T-helper 2 cell treated with Interferon-gamma antibody and Interleukin-4, amounts not matched to agents 5 μg/mL and 100 μg/mL, for 36 hours (primary cell): ENCODE measurements around the gene NCOA1.
"Not testable (repeated sequence)": the region's sequence is repeated elsewhere in the genome, so short reads cannot be mapped to it uniquely, and the experiment has no call there.

ENCODE experiments used
- DNase-seq: peaks from one replicate; pipeline ENCODE4 v3.0.0; 2021; ENCODE audit warnings: low spot score
- H3K27ac Mint-ChIP-seq: one replicate; pipeline ENCODE4 v1.8.0; 2021; ENCODE audit warnings: mild to moderate bottlenecking, mixed read lengths
- H3K27me3 Mint-ChIP-seq: one replicate; pipeline ENCODE4 v1.8.0; 2021; ENCODE audit warnings: low read depth, mixed read lengths
- H3K36me3 Mint-ChIP-seq: one replicate; pipeline ENCODE4 v1.8.0; 2021; ENCODE audit warnings: low read depth, mixed read lengths
- H3K4me1 Mint-ChIP-seq: one replicate; pipeline ENCODE4 v1.8.0; 2021; ENCODE audit warnings: low read depth, mixed read lengths
- H3K4me3 Mint-ChIP-seq: one replicate; pipeline ENCODE4 v1.8.0; 2022; ENCODE audit warnings: mild to moderate bottlenecking, moderate library complexity, mixed read lengths
- H3K9me3 Mint-ChIP-seq: one replicate; pipeline ENCODE4 v1.8.0; 2021; ENCODE audit warnings: mixed read lengths

The NCOA1 gene

DNA sequence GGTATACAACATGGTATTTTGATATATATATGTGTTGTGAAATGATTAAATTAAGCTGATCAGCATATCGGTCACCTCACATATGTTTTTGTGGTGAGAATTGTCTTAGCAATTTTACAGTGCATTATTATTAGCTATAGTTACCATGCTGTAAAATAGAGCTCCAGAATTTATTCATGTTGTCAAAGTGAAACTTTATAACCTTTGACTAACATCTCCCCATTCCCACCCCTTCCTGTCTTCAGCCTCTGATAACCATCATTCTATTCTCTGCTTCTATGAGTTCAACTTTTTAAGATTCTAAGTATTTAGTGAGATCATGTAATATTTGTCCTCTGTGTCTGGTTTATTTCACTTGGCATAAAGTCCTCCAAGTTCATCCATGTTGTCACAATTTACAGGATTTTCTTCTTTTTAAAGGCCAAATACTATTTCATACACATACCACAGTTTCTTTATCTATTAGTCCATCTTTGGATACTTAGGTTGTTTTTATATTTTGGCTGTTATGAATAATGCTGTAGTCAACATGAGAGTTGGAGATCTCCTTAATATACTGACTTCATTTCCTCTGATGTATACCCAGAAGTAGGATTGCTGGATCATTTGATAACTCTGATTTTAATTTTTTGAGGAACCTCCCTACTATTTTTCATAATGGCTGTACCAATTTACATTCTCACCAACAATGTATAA lies 30.3 kb downstream of the NCOA1 start:
- Mint-ChIP-seq H3K9me3 (peaks cover 3% of the 10 kb centered on the region), H3K4me1 (peaks cover 31% of the 10 kb centered on the region), H3K4me3 (peak overlapping the region; percentile 60), H3K27ac (peak overlapping the region; percentile 66), H3K36me3 (peaks cover 2% of the 10 kb centered on the region), H3K27me3 (no peaks in the 10 kb centered on the region)
- no peak for DNase-seq

DNA sequence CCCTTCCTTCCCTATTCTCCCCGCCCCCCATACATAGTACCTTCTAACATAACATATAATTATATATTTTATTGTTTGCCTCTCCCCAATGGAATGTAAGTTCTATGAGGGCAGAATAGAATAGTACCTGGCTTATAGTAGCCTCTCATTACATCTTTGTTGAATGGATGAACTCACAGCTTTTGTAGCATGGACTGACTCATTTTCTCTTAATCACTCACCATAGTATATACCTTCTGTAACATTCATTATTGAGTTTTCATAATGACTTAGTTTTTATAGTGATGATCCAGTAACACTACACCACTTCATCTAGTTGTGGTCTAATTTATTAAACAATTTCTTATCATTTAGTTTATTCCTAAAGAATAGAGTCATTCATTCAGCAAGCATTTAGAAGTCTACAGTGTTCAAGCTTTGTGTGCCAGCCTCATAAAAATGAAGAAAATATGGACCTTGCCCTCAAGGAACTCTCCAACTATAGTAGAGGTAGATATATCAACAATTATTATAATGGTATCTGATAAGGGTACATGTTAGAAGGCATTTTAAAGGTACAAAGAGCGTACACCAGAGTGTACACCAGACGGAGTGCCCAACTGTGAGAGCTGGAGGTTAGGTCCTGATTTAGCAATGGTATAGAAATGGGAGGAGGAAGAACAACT lies 31.1 kb downstream of the NCOA1 start:
- Mint-ChIP-seq H3K9me3 (peaks cover 3% of the 10 kb centered on the region), H3K4me1 (peaks cover 31% of the 10 kb centered on the region), H3K4me3 (peak overlapping the region; percentile 60), H3K27me3 (no peaks in the 10 kb centered on the region), H3K36me3 (peaks cover 2% of the 10 kb centered on the region), H3K27ac (peak overlapping the region; percentile 66)
- no peak for DNase-seq

DNA sequence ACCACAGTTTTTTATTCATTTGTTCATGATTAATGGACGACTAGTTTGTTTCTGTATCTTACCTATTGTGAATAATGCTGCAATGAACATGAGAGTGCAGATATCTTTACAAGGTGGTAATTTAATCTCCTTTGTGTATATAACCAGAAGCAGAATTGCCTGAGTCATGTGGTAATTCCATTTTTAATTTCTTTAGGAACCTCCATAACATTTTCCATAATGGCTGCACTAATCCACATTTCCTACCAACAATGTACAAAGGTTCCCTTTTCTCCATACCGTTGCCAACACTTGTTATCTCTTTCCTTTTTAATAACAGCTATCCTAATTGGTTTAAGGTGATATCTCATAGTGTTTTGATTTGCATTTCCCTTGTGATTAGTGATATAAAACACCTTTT lies 36.5 kb downstream of the NCOA1 start:
- peaks cover 14% of the 10 kb centered on the region for H3K36me3 Mint-ChIP-seq
- DNase-seq: no peak
- no peak overlapping the region for H3K27ac Mint-ChIP-seq
- H3K4me1 Mint-ChIP-seq: no peaks in the 10 kb centered on the region
- peaks cover 22% of the 10 kb centered on the region for H3K9me3 Mint-ChIP-seq
- H3K4me3 Mint-ChIP-seq: no peak overlapping the region
- H3K27me3 Mint-ChIP-seq: no peaks in the 10 kb centered on the region

DNA sequence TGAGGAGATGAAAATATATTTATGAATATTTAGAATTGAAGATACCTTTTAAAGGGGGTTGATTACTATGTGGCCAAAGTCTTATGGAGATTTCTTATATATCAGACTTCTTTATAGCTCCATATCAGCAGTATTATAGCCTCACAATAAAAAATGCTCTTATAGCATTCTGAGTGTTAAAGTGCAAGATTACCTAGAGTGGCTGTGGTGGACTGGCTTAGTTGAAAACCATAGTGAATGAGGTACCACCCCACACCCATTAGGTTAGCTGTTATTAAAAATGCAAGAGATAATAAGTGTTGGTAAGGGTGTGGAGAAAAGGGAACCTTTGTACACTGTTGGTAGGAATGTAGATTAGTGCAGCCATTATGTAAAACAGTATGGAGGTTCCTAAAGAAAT lies 39.7 kb downstream of the NCOA1 start:
- Mint-ChIP-seq H3K27ac (no peak overlapping the region), H3K27me3 (no peaks in the 10 kb centered on the region), H3K9me3 (peaks cover 49% of the 10 kb centered on the region), H3K4me3 (no peak overlapping the region), H3K4me1 (peaks cover 1% of the 10 kb centered on the region), H3K36me3 (peaks cover 18% of the 10 kb centered on the region)
- no peak for DNase-seq

DNA sequence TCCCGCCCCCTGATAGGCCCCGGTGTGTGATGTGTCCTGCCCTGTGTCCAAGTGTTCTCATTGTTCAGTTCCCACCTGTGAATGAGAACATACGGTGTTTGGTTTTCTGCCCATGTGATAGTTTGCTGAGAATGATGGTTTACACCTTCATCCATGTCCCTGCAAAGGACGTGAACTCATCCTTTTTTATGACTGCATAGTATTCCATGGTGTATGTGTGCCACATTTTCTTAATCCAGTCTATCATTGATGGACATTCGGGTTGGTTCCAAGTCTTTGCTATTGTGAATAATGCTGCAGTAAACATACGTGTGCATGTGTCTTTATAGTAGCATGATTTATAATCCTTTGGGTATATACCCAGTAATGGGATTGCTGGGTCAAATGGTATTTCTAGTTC lies 40.6 kb downstream of the NCOA1 start:
- peaks cover 20% of the 10 kb centered on the region for H3K36me3 Mint-ChIP-seq
- H3K27ac Mint-ChIP-seq: not testable (repeated sequence)

DNA sequence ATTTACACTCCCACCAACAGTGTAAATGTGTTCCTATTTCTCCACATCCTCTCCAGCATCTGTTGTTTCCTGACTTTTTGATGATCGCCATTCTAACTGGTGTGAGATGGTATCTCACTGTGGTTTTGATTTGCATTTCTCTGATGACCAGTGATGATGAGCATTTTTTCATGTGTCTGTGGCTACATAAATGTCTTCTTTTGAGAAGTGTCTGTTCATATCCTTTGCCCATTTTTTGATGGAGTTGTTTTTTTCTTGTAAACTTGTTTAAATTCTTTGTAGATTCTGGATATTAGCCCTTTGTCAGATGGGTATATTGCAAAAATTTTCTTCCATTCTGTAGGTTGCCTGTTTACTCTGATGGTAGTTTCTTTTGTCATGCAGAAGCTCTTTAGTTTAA lies 41.0 kb downstream of the NCOA1 start:
- H3K4me1 Mint-ChIP-seq, H3K4me3 Mint-ChIP-seq, H3K27me3 Mint-ChIP-seq, DNase-seq, H3K27ac Mint-ChIP-seq: not testable (repeated sequence)
- Mint-ChIP-seq H3K36me3 (peaks cover 21% of the 10 kb centered on the region), H3K9me3 (peaks cover 50% of the 10 kb centered on the region)

More for the DNA sequence above, 40.6 kb downstream of the NCOA1 start:
- not testable (repeated sequence) for H3K4me1 Mint-ChIP-seq, H3K4me3 Mint-ChIP-seq, DNase-seq, H3K27me3 Mint-ChIP-seq
- H3K9me3 Mint-ChIP-seq: peaks cover 50% of the 10 kb centered on the region

DNA sequence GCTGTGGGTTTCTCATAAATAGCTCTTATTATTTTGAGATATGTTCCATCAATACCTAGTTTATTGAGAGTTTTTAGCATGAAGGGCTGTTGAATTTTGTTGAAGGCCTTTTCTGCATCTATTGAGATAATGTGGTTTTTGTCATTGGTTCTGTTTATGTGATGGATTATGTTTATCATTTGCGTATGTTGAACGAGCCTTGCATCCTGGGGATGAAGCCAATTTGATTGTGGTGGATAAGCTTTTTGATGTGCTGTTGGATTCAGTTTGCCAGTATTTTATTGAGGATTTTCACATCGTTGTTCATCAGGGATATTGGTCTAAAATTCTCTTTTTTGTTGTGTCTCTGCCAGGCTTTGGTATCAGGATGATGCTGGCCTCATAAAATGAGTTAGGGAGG lies 42.5 kb downstream of the NCOA1 start:
- not testable (repeated sequence) for H3K4me1 Mint-ChIP-seq, H3K27ac Mint-ChIP-seq, H3K4me3 Mint-ChIP-seq, H3K27me3 Mint-ChIP-seq, DNase-seq
- Mint-ChIP-seq H3K36me3 (peaks cover 22% of the 10 kb centered on the region), H3K9me3 (peaks cover 46% of the 10 kb centered on the region)

DNA sequence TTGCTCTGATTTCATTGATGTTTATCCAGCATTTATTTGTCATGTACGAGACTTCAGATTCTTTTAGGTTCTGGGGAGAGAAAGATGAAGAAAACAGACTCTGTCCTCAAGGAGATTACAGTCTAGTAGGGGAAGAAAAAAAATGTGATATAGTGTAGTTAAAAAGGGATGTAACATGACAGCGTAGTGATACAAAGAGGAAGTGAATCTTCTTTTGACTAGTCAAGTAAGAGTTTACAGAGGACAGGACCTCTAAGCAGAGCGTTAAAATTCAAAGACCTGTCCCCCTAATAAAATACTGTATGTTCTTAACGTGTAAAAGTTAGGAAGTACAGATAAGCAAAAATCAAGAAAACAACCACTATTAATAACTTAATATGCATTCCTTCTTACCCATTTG lies 47.7 kb downstream of the NCOA1 start:
- no peak overlapping the region for H3K4me3 Mint-ChIP-seq

DNA sequence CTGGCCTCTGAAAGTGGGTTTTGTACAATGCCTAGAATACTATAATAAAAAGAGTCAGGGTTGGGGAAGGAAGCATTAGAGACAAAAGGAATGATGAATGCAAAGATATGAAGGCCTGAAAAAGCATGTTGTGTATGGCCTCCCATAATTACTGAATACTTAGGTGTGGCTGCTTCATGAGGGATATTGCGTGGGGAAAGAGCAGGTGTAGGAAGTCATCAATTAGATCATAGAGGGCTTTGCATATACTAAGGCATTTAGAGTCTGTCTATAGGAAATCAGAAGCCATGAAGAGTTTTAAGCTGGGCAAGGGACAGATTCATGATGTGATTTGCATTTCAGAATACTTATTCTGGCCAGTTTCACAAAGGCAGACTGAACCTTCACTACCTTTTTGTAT lies 48.2 kb downstream of the NCOA1 start:
- Mint-ChIP-seq H3K4me1 (peaks cover 7% of the 10 kb centered on the region), H3K27me3 (no peaks in the 10 kb centered on the region), H3K27ac (no peak overlapping the region), H3K36me3 (peaks cover 24% of the 10 kb centered on the region), H3K4me3 (no peak overlapping the region), H3K9me3 (peaks cover 40% of the 10 kb centered on the region)
- no peak for DNase-seq

More for the DNA sequence above, 47.7 kb downstream of the NCOA1 start:
- H3K4me1 Mint-ChIP-seq: peaks cover 3% of the 10 kb centered on the region
- H3K9me3 Mint-ChIP-seq: peaks cover 37% of the 10 kb centered on the region
- peaks cover 20% of the 10 kb centered on the region for H3K36me3 Mint-ChIP-seq
- H3K27me3 Mint-ChIP-seq: no peaks in the 10 kb centered on the region
- no peak for DNase-seq
- H3K27ac Mint-ChIP-seq: no peak overlapping the region

DNA sequence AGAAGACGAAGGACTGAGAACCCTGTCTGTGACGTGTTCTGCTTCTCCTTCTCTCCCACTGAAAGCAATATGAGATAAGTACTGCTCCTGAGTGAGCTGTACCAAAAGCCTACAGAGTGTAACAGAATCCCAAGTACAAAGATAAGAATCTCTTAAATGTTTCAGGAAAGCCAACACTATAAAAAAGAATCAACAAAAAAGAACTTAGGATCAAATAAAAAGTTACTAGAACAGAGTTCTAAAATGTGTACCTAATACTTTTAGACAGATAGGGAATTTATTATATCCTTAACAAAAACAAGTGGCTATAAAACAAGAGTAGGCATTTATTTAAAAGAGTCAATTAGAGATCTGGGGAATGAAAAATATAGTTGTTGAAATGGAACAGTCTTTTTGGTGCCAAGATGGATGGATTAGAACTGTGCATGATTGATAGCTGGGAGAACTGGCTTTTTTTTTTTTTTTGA lies 49.0 kb downstream of the NCOA1 start:
- Mint-ChIP-seq H3K27ac (no peak overlapping the region), H3K4me3 (no peak overlapping the region), H3K36me3 (peaks cover 24% of the 10 kb centered on the region), H3K27me3 (no peaks in the 10 kb centered on the region), H3K9me3 (peaks cover 40% of the 10 kb centered on the region), H3K4me1 (peaks cover 13% of the 10 kb centered on the region)
- no peak for DNase-seq

DNA sequence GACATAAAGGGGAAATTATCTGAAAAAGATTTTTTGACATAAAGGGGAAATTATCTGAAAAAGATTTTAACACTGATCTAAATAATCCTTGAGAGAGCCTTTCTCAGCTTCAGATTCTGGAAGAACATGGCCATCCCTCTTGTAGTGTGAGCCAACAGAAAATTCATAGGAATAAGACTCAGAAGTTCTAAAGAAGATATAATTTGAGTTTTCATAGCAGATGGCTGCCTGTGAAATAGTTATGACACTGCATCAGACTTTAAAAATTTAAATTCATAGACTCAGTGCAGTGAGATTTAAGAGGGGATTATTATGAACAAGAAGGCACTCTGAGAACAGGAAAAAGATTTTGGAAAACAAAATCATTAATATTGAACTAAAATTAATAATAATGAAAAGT lies 50.6 kb downstream of the NCOA1 start:
- Mint-ChIP-seq H3K9me3 (peaks cover 32% of the 10 kb centered on the region), H3K4me1 (peaks cover 14% of the 10 kb centered on the region), H3K4me3 (no peak overlapping the region), H3K36me3 (peaks cover 22% of the 10 kb centered on the region), H3K27ac (no peak overlapping the region), H3K27me3 (no peaks in the 10 kb centered on the region)
- DNase-seq: no peak

DNA sequence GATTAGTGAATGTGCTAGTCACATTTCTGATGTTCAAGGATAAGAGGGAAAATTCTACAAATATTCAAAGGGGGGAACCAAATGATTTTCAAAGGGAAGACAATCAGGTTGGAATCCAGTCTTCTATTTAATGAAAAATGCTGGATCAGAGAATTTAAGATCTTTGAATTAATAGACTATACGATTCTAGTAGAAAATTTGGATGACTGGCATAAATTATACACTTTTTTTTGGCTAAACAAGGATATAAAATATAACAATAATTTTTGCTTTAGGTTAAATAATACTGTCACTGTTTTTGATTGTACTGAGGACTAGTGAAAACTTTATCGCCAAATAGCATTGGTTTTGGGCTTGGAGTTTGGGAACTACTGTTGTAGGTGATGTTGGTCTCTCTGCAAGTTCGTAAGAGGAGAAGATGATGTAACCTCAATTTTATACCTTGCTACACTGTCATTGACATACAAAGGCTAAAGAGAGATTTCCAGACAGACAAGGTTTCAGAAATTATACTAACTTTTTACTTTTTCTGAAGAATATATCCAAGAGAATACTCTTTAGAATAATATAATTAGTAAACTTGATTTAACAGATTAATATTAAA lies 51.3 kb downstream of the NCOA1 start:
- no peak overlapping the region for H3K27ac Mint-ChIP-seq
- H3K4me1 Mint-ChIP-seq: peaks cover 14% of the 10 kb centered on the region
- no peak overlapping the region for H3K4me3 Mint-ChIP-seq
- no peak for DNase-seq
- peaks cover 32% of the 10 kb centered on the region for H3K9me3 Mint-ChIP-seq
- H3K36me3 Mint-ChIP-seq: peaks cover 19% of the 10 kb centered on the region
- H3K27me3 Mint-ChIP-seq: no peaks in the 10 kb centered on the region

DNA sequence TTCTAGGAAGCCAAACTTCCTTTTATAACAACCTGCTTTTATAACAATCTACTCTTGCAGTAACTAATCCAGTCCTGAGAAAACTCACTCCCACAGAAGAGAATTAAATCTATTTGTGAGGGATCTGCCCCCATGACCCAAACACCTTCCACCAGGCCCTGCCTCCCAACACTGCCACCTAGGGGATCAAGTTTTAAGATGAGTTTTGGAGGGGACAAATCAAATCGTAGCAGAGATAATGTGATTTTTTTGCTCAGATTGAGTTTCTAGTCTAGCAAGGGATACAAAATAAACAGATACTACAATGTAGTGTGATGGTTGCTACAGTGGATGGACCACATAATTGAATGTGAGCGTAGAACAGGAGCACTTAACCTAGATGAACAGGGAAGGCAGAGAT lies 52.2 kb downstream of the NCOA1 start:
- DNase-seq: no peak
- H3K4me1 Mint-ChIP-seq: peaks cover 14% of the 10 kb centered on the region
- H3K36me3 Mint-ChIP-seq: peaks cover 20% of the 10 kb centered on the region
- H3K27ac Mint-ChIP-seq: no peak overlapping the region
- no peaks in the 10 kb centered on the region for H3K27me3 Mint-ChIP-seq
- peaks cover 32% of the 10 kb centered on the region for H3K9me3 Mint-ChIP-seq
- H3K4me3 Mint-ChIP-seq: no peak overlapping the region

DNA sequence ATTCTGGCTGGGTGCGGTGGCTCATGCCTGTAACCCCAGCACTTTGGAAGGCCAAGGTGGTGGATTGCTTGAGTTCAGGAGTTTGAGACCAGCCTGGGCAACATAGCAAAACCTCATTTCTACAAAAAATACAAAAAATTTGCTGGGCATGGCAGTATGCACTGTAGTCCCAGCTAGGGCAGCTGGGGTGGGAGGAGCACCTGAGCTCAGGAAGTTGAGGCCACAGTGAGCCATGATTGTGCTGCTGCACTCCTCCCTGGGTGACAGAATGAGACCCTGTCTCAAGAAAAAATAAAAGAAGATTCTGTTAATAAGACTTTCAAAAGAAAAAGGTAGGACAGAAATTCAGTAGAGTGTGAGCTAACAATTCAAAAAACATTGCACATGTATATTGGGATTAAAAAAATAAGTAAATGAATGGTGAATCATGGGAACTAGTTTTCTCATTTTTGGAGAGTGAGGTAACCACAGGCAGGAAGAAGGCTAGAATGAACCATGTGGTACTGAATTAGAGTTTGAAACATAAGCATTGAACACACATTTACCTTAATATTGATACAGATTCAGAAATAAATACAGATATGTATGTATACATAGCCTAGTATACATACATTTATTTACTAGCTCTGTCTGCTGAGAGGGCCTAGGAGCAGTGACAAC lies 53.5 kb downstream of the NCOA1 start:
- Mint-ChIP-seq H3K27ac (no peak overlapping the region), H3K36me3 (peaks cover 19% of the 10 kb centered on the region), H3K9me3 (peaks cover 32% of the 10 kb centered on the region), H3K27me3 (no peaks in the 10 kb centered on the region), H3K4me3 (no peak overlapping the region), H3K4me1 (peaks cover 14% of the 10 kb centered on the region)
- DNase-seq: no peak
